Measurements from ENCODE around the gene DIO3.

DIO3 gene

DNA sequence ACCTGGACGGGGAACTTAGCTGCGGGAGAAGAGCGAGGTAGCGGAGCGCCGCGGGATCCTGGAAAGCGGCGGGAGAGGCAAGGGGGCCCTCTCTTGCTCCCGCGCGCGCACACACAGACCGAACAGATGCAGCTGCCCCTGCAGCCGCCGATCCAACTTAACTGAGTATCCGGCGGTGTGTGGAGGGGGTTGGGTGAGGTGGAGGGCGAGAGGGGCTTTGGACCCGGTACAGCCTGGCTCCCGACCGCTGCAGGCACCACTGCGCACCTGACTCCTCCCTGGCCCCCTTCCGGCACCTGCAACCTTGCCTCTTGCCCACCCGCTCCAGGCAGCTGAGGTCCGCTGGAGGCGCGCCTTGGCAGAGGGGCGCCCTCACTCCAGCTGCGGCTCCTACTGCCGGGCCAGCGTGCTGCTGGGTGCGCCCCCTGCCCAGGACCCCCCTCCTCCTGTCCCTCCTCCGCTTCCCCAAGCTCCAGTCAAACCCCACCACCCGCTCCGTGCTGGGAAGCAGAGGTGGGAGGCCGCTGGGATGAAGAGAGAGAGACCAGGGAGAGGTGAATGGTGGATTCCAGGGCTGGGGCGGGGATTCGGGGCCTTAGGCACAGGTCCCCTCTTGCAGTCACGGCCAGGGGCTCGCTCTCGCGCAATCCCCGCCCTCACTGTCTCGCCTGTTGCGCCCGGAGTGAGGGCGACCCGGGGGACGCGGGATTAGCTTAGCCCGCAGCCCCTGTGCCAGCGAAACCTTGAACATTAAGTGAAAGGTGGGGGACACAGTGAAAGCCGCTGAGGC lies 2.6 kb downstream of the DIO3 start:
- Histone ChIP-seq H3K27ac (ENCODE audit: poor library complexity, severe bottlenecking) (no peak overlapping the region), H3K27me3 (ENCODE audit: insufficient read depth, poor library complexity, severe bottlenecking) (peaks cover 84% of the 10 kb centered on the region), H3K36me3 (ENCODE audit: low read depth) (no peaks in the 10 kb centered on the region), H3K4me1 (ENCODE audit: insufficient read depth, poor library complexity, severe bottlenecking) (no peaks in the 10 kb centered on the region), H3K9me3 (ENCODE audit: severe bottlenecking) (peaks cover 13% of the 10 kb centered on the region), H3K4me3 (ENCODE audit: severe bottlenecking) (no peak overlapping the region)
- DNase-seq (ENCODE audit: low spot score) (no peak), ATAC-seq (ENCODE audit: low read depth) (no peak)
- TF ChIP-seq, protein P1, sequence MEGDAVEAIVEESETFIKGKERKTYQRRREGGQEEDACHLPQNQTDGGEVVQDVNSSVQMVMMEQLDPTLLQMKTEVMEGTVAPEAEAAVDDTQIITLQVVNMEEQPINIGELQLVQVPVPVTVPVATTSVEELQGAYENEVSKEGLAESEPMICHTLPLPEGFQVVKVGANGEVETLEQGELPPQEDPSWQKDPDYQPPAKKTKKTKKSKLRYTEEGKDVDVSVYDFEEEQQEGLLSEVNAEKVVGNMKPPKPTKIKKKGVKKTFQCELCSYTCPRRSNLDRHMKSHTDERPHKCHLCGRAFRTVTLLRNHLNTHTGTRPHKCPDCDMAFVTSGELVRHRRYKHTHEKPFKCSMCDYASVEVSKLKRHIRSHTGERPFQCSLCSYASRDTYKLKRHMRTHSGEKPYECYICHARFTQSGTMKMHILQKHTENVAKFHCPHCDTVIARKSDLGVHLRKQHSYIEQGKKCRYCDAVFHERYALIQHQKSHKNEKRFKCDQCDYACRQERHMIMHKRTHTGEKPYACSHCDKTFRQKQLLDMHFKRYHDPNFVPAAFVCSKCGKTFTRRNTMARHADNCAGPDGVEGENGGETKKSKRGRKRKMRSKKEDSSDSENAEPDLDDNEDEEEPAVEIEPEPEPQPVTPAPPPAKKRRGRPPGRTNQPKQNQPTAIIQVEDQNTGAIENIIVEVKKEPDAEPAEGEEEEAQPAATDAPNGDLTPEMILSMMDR (IDR thresholded peaks at IDR 0.05; ENCODE audit: poor library complexity, severe bottlenecking), result no peak

DNA sequence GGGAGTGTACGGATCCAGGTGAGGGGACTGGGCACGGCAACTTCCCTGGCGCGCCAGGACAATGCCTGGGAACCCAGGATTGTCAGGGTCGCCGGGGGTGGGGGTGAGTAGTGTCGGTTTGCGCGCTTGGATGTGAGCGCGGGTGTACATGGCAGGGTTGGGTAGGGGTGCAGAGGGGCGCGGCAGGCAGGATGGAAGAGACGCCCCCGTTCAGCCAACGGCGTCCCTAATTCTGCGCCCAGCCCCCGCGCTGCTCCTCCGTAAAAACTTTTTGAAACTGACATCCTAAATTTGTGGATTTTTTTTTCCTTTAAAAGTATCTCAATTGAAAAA lies 3.1 kb downstream of the DIO3 start:
- H3K27ac ChIP-seq (ENCODE audit: poor library complexity, severe bottlenecking), result no peak overlapping the region
- no peaks in the 10 kb centered on the region for H3K36me3 ChIP-seq (ENCODE audit: low read depth)
- TF ChIP-seq, protein P1 (IDR thresholded peaks at IDR 0.05; ENCODE audit: poor library complexity, severe bottlenecking), result no peak
- H3K27me3 ChIP-seq (ENCODE audit: insufficient read depth, poor library complexity, severe bottlenecking), result peaks cover 84% of the 10 kb centered on the region
- no peak for ATAC-seq (ENCODE audit: low read depth)
- DNase-seq (ENCODE audit: low spot score), result no peak
- peaks cover 13% of the 10 kb centered on the region for H3K9me3 ChIP-seq (ENCODE audit: severe bottlenecking)
- no peak overlapping the region for H3K4me3 ChIP-seq (ENCODE audit: severe bottlenecking)
- no peaks in the 10 kb centered on the region for H3K4me1 ChIP-seq (ENCODE audit: insufficient read depth, poor library complexity, severe bottlenecking)

DNA sequence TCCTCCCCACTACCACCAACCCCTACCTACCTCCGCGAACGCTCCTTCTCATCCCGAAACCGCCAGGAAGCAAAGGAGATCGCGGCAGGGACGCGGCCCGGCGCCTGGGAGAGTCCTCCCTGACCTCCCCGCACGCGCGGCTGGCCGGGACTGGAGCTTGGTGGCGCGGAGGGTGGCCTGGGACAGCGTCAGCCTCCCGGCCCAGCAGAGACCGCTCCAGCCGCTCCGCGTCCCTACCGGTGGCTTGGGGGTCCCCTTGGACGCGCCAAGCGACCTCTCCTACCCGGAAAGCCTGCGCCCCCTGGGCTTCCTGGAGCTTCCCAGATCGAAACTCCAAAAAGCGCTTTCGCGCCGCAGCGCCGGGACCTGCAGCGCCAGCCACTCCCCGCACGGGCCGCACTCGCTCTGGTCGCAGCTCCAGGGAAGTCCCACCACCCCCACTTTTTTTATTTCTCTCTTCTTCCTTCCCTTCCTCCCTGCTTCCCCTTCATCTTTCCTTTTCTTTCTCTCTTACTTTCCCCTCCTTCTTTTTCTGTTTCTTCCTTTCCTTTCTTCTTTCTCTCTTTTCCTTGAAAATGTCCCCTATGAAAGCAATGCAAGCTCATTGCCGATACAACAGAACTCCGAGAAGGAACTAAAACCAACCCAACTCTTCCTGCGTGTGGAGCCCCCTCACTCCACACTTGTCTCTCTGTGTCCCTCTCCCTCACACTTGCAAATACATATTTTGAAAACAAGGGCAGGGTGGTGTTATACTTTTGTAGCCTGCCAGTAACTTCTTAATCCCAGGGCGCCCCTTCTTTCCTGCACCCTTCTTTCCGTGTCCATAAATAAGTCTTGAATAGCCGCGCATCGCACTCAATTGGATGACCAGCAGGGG lies 3.8 kb downstream of the DIO3 start:
- ATAC-seq (ENCODE audit: low read depth) (no peak), DNase-seq (ENCODE audit: low spot score) (no peak)
- Histone ChIP-seq H3K27ac (ENCODE audit: poor library complexity, severe bottlenecking) (no peak overlapping the region), H3K36me3 (ENCODE audit: low read depth) (no peaks in the 10 kb centered on the region), H3K4me1 (ENCODE audit: insufficient read depth, poor library complexity, severe bottlenecking) (no peaks in the 10 kb centered on the region), H3K27me3 (ENCODE audit: insufficient read depth, poor library complexity, severe bottlenecking) (peaks cover 81% of the 10 kb centered on the region), H3K9me3 (ENCODE audit: severe bottlenecking) (peaks cover 13% of the 10 kb centered on the region), H3K4me3 (ENCODE audit: severe bottlenecking) (peak overlapping the region; percentile 12)
- TF ChIP-seq, protein P1 (IDR thresholded peaks at IDR 0.05; ENCODE audit: poor library complexity, severe bottlenecking), result no peak

DNA sequence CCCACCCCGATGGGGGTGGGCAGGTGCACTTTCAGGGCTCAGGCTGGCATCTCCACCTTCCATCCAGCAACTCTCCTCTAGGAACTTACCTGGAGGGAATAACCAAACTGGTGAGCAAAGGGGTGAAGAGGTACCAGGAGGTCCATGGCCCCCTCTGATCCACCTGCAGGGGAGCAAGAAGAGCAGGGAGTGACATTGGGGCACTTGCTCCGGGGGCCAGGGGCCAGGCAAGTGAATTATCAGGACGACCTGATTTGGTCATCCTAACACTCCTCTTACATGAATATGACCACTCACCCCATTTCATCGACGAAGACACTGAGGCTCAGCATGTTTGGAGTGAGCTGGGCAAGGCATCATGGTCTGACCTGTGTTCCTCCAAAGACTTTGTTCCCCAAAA lies 6.0 kb downstream of the DIO3 start:
- H3K9me3 ChIP-seq (ENCODE audit: severe bottlenecking), result peaks cover under 1% of the 10 kb centered on the region
- no peaks in the 10 kb centered on the region for H3K36me3 ChIP-seq (ENCODE audit: low read depth)
- H3K4me1 ChIP-seq (ENCODE audit: insufficient read depth, poor library complexity, severe bottlenecking), result no peaks in the 10 kb centered on the region
- peaks cover 75% of the 10 kb centered on the region for H3K27me3 ChIP-seq (ENCODE audit: insufficient read depth, poor library complexity, severe bottlenecking)
- DNase-seq (ENCODE audit: low spot score) (no peak), ATAC-seq (ENCODE audit: low read depth) (no peak)
- TF ChIP-seq, protein P1 (IDR thresholded peaks at IDR 0.05; ENCODE audit: poor library complexity, severe bottlenecking), result no peak
- H3K27ac ChIP-seq (ENCODE audit: poor library complexity, severe bottlenecking), result no peak overlapping the region
- H3K4me3 ChIP-seq (ENCODE audit: severe bottlenecking), result no peak overlapping the region
